ENCODE measurements around the gene VPS11.

DNA sequence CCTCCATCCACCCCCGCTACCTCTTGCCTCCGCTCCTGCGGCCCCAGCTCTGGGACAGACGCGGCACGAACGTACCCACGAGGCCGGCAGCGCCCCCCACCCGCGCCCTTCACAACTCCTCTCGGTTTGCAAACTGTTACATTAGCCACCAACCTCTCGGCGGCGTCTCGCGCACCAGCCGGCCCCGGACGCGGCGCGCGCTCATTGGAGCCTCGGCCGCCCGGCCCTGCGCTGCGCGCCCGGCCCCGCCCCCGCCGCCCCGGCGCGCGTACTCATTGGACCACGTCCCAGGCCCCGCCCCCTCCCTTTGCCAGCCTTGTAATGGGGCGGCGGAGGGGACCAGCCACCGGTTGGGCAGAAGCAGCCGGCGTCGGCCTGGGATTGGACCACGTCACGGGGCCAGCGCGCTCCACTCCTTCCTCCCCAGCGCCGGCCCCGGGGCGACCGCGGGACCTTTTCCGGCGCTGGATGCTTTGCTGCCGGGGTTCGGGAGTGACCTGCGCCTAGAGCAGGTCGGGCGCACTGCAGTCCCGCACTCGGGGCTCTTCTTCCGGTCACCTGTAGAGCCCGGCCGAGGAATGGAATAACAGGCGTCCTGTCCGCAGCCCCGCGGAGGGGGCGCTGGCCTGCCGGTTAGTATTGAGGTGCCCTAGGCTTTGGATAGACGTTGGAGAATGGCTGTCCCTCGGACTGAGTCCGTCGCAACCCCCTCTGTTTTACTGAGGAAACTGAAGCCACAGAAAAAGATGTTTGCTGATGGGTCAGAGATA, 10.4 kb upstream of the VPS11 start, which contains the start of gene HYOU1:
- TF ChIP-seq, protein P1, sequence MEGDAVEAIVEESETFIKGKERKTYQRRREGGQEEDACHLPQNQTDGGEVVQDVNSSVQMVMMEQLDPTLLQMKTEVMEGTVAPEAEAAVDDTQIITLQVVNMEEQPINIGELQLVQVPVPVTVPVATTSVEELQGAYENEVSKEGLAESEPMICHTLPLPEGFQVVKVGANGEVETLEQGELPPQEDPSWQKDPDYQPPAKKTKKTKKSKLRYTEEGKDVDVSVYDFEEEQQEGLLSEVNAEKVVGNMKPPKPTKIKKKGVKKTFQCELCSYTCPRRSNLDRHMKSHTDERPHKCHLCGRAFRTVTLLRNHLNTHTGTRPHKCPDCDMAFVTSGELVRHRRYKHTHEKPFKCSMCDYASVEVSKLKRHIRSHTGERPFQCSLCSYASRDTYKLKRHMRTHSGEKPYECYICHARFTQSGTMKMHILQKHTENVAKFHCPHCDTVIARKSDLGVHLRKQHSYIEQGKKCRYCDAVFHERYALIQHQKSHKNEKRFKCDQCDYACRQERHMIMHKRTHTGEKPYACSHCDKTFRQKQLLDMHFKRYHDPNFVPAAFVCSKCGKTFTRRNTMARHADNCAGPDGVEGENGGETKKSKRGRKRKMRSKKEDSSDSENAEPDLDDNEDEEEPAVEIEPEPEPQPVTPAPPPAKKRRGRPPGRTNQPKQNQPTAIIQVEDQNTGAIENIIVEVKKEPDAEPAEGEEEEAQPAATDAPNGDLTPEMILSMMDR (IDR thresholded peaks at IDR 0.05): peak in 4 of 7 experiments; percentile 33 to 44 (median 36)
- peak; percentile 93 to 96 (median 93) for TF ChIP-seq POLR2A (IDR thresholded peaks at IDR 0.05)
